HEK293T (cell line): ENCODE results near the gene DRC1.

Source experiments
- CTCF ChIA-PET: fragments of 350-600 bp; formaldehyde crosslinking; extraction: SDS; loops from one replicate; lab custom pipeline; 2021; ENCODE audit warnings: antibody characterized with exemption, inconsistent platforms; lab: Yijun Ruan, JAX
- POLR2A ChIA-PET: fragments of 350-600 bp; formaldehyde crosslinking; extraction: SDS; loops from one replicate; lab custom pipeline; 2020; ENCODE audit warnings: antibody characterized with exemption, inconsistent platforms; lab: Yijun Ruan, JAX
- DNase-seq: peaks from one replicate; pipeline ENCODE4 v3.0.0; 2012; ENCODE audit warnings: mixed read lengths; ENCODE audit errors: extremely low spot score
- ARNT ChIP-seq: fragments of 450-650 bp; IDR thresholded peaks from 2 replicates; pipeline ENCODE4 v1.6.1; 2017; ENCODE audit warnings: mild to moderate bottlenecking
- BHLHE40 ChIP-seq: fragments of 450-650 bp; IDR thresholded peaks from 2 replicates; pipeline ENCODE4 v1.6.1; 2016; ENCODE audit warnings: mild to moderate bottlenecking, moderate library complexity, borderline replicate concordance
- CTBP1 ChIP-seq: fragments of 450-650 bp; IDR thresholded peaks from 2 replicates; pipeline ENCODE4 v1.6.1; 2016; ENCODE audit warnings: borderline replicate concordance
- ELF4 ChIP-seq: fragments of 450-650 bp; IDR thresholded peaks from 2 replicates; pipeline ENCODE4 v1.6.1; 2017; ENCODE audit warnings: antibody characterized with exemption
- FOXA1 ChIP-seq: fragments of 450-650 bp; IDR thresholded peaks from 2 replicates; pipeline ENCODE4 v1.6.1; 2016; ENCODE audit warnings: mild to moderate bottlenecking
- FOXK2 ChIP-seq: fragments of 450-650 bp; IDR thresholded peaks from 2 replicates; pipeline ENCODE4 v1.6.1; 2016; ENCODE audit warnings: mild to moderate bottlenecking
- FOXM1 ChIP-seq: fragments of 450-650 bp; IDR thresholded peaks from 2 replicates; pipeline ENCODE4 v1.6.1; 2017; ENCODE audit warnings: mild to moderate bottlenecking, borderline replicate concordance
- HDGF ChIP-seq: fragments of 450-650 bp; IDR thresholded peaks from 2 replicates; pipeline ENCODE4 v1.6.1; 2017; ENCODE audit warnings: antibody characterized with exemption, borderline replicate concordance
- L3MBTL2 ChIP-seq: fragments of 450-650 bp; conservative IDR thresholded peaks from 2 replicates; pipeline ENCODE4 v1.6.1; 2016; ENCODE audit warnings: mild to moderate bottlenecking
- LEF1 ChIP-seq: fragments of 450-650 bp; IDR thresholded peaks from 2 replicates; pipeline ENCODE4 v1.6.1; 2017; ENCODE audit warnings: mild to moderate bottlenecking, borderline replicate concordance
- NFRKB ChIP-seq: fragments of 450-650 bp; IDR thresholded peaks from 2 replicates; pipeline ENCODE4 v1.6.1; 2016; ENCODE audit warnings: mild to moderate bottlenecking, moderate library complexity
- PKNOX1 ChIP-seq: fragments of 450-650 bp; IDR thresholded peaks from 2 replicates; pipeline ENCODE4 v1.6.1; 2016
- SP1 ChIP-seq: fragments of 450-650 bp; IDR thresholded peaks from 2 replicates; pipeline ENCODE4 v1.6.1; 2017
- SUZ12 ChIP-seq: fragments of 450-650 bp; IDR thresholded peaks from 2 replicates; pipeline ENCODE4 v1.6.1; 2016; ENCODE audit warnings: mild to moderate bottlenecking
- TARDBP ChIP-seq: fragments of 450-650 bp; IDR thresholded peaks from 2 replicates; pipeline ENCODE4 v1.6.1; 2016
- ZNF384 ChIP-seq: fragments of 450-650 bp; IDR thresholded peaks from 2 replicates; pipeline ENCODE4 v1.6.1; 2016

Gene DRC1

GRCh38 chr2:26453421-26454329 is 52.0 kb downstream of the DRC1 start:
- DNase-seq, result no peak
- ChIA-PET CTCF (no interaction called here), POLR2A (no interaction called here)
- no peak for TF ChIP-seq PKNOX1

- no peak for DNase-seq
- TF ChIP-seq LEF1 (no peak), ZNF384 (no peak), NFRKB (no peak), CTBP1 (no peak), ELF4 (no peak), FOXM1 (no peak), PKNOX1 (no peak), TARDBP (no peak), HDGF (no peak), SP1 (no peak), FOXA1 (no peak), SUZ12 (no peak), L3MBTL2 (no peak), ARNT (no peak)
- POLR2A ChIA-PET, result no interaction called here
- CTCF ChIA-PET, result no interaction called here
Observed at GRCh38 chr2:26454561-26455001, 52.9 kb downstream of the DRC1 start.

GRCh38 chr2:26455037-26455669 is 53.4 kb downstream of the DRC1 start:
- POLR2A ChIA-PET, result no interaction called here

GRCh38 chr2:26455670-26456439 is 54.1 kb downstream of the DRC1 start:
- ChIA-PET POLR2A (no interaction called here), CTCF (no interaction called here)
- no peak for DNase-seq
- TF ChIP-seq ZNF384 (no peak), HDGF (no peak), FOXA1 (no peak), ELF4 (no peak), TARDBP (no peak), PKNOX1 (no peak), ARNT (no peak), LEF1 (no peak), NFRKB (no peak), SUZ12 (no peak), BHLHE40 (no peak), CTBP1 (no peak), FOXM1 (no peak), FOXK2 (no peak)

More at GRCh38 chr2:26455037-26455669, 53.4 kb downstream of the DRC1 start:
- TF ChIP-seq ELF4, result no peak
- no peak for TF ChIP-seq HDGF
- no peak for TF ChIP-seq BHLHE40
- TF ChIP-seq LEF1, result no peak
- no peak for TF ChIP-seq TARDBP
- no peak for TF ChIP-seq L3MBTL2
- TF ChIP-seq SUZ12, result no peak
- CTCF ChIA-PET, result no interaction called here
- DNase-seq, result no peak

- POLR2A ChIA-PET, result no interaction called here
- no peak for DNase-seq
- TF ChIP-seq NFRKB (no peak), FOXA1 (no peak), ELF4 (no peak), PKNOX1 (no peak), HDGF (no peak), CTBP1 (no peak), LEF1 (no peak), BHLHE40 (no peak), FOXK2 (no peak), ARNT (no peak), SP1 (no peak), FOXM1 (no peak), L3MBTL2 (no peak), ZNF384 (no peak), TARDBP (no peak), SUZ12 (no peak)
- CTCF ChIA-PET, result no interaction called here
Observed at GRCh38 chr2:26456440-26457250, 54.9 kb downstream of the DRC1 start.
